HG03066 (cell line): ENCODE results near the gene COPS6.

Experiments
- ATAC-seq: cut with Tn5 transposase; IDR thresholded peaks from one replicate; pipeline ENCODE4 v1.9.1; 2021; ENCODE audit warnings: low read depth; ENCODE audit not compliant: unreplicated experiment

COPS6 gene

GRCh38 chr7:100100420-100101015 is 11.7 kb downstream of the COPS6 start:
- peak; percentile 63 for ATAC-seq

GRCh38 chr7:100101016-100101862 is 12.5 kb downstream of the COPS6 start, which contains the start of the genes AP4M1 and MCM7:
AP4M1 (plus strand) TSS chr7:100101643; CDS start chr7:100101715, 72 bp downstream.
MCM7 (minus strand) TSS chr7:100101397; CDS start chr7:100101294, 103 bp downstream.
- peak; percentile 84 for ATAC-seq

GRCh38 chr7:100102950-100103840 is 14.4 kb downstream of the COPS6 start:
- no peak for ATAC-seq

- ATAC-seq = no peak
These were observed 16.8 kb downstream of the COPS6 start for GRCh38 chr7:100105534-100105933.

GRCh38 chr7:100106633-100107032 is 17.9 kb downstream of the COPS6 start:
- no peak for ATAC-seq

- ATAC-seq = no peak
These were observed 18.5 kb downstream of the COPS6 start for GRCh38 chr7:100107125-100107737.

GRCh38 chr7:100107890-100108289 is 19.1 kb downstream of the COPS6 start:
- ATAC-seq = no peak

GRCh38 chr7:100109521-100110163 is 20.9 kb downstream of the COPS6 start:
- ATAC-seq = no peak

- no peak for ATAC-seq
These were observed 22.4 kb downstream of the COPS6 start for GRCh38 chr7:100111156-100111555.

GRCh38 chr7:100111914-100112313 is 23.1 kb downstream of the COPS6 start:
- ATAC-seq = no peak

GRCh38 chr7:100115026-100115425 is 26.3 kb downstream of the COPS6 start:
- ATAC-seq = no peak

GRCh38 chr7:100118388-100119071 is 29.8 kb downstream of the COPS6 start:
- no peak for ATAC-seq

GRCh38 chr7:100119072-100119969 is 30.6 kb downstream of the COPS6 start, which contains the start of the genes CNPY4 and TAF6:
CNPY4 (plus strand) TSS chr7:100119634; CDS start chr7:100119745, 111 bp downstream.
TAF6 (minus strand) TSS chr7:100119358; CDS start chr7:100114209, 5,149 bp downstream.
- ATAC-seq = peak; percentile 71

- ATAC-seq = peak; percentile 37
These were observed 31.4 kb downstream of the COPS6 start for GRCh38 chr7:100119970-100120732.

- no peak for ATAC-seq
These were observed 31.9 kb downstream of the COPS6 start for GRCh38 chr7:100120733-100121036.

- ATAC-seq = no peak
These were observed 33.3 kb downstream of the COPS6 start for GRCh38 chr7:100122067-100122466.

GRCh38 chr7:100122568-100122967 is 33.8 kb downstream of the COPS6 start:
- no peak for ATAC-seq
